B cell (primary cell): Measurements from ENCODE around the gene GNAT2. TPM values are rescaled to one million over a fixed set of nuclear protein-coding genes. Genes with fewer than 3 reads are reported as not detected.

Experiments used
- ATAC-seq: fragments of 200-7000 bp; cut with Tn5 transposase; one replicate; pipeline ENCODE4 v1.10.0; 2021; ENCODE audit warnings: low read depth, mild to moderate bottlenecking, moderate number of reproducible peaks, moderate library complexity
- CTCF ChIA-PET: fragments of 350-600 bp; sonication (Branson Sonifier 250); formaldehyde crosslinking; loops from one replicate; lab custom pipeline; 2021; ENCODE audit warnings: antibody characterized with exemption, inconsistent platforms; lab: Charles Lee
- POLR2A ChIA-PET: fragments of 350-600 bp; sonication (Branson Sonifier 250); formaldehyde crosslinking; loops from one replicate; lab custom pipeline; 2021; ENCODE audit warnings: antibody characterized with exemption; lab: Charles Lee
- DNase-seq: peaks from one replicate; pipeline ENCODE4 v3.0.0; 2013
- H2AFZ ChIP-seq: 2 replicates; pipeline ENCODE4 v1.6.1; 2012; ENCODE audit warnings: mild to moderate bottlenecking, low read depth, low read length; ENCODE audit not compliant: insufficient read depth, poor library complexity, severe bottlenecking
- H3K27ac ChIP-seq, 2 donors: 1 replicate in 1 of 2; 2 replicates in 1 of 2; pipeline ENCODE4 v1.5.1; 2012 to 2013; ENCODE audit warnings: low read length in 2 of 2, mild to moderate bottlenecking in 2 of 2, moderate library complexity in 1 of 2
- H3K27me3 ChIP-seq, 4 experiments: fragments of 200-600 bp in 1 of 4; sonication (generic) in 1 of 4; replicated peaks in 1 of 4; 1 replicate in 2 of 4; 2 replicates in 2 of 4; pipeline versions ENCODE4 v1.6.1 to v1.7.0; 2013 to 2016; ENCODE audit warnings: low read length in 3 of 4, mild to moderate bottlenecking in 2 of 4, mixed read lengths in 1 of 4, moderate library complexity in 1 of 4; ENCODE audit not compliant: insufficient read depth in 4 of 4, control insufficient read depth in 3 of 4; ENCODE audit errors: control extremely low read depth in 1 of 4
- H3K36me3 ChIP-seq, 2 experiments: replicated peaks in 1 of 2; 1 replicate in 1 of 2; 2 replicates in 1 of 2; pipeline versions ENCODE4 v1.6.1 to v1.7.1; 2013; ENCODE audit warnings: low read length in 1 of 2; ENCODE audit not compliant: insufficient read depth in 2 of 2, control insufficient read depth in 1 of 2; ENCODE audit errors: control extremely low read depth in 1 of 2, extremely low read depth in 1 of 2
- H3K4me1 ChIP-seq, 2 donors: fragments of 200-600 bp in 1 of 2; sonication (generic) in 1 of 2; 1 replicate in 1 of 2; 2 replicates in 1 of 2; pipeline versions ENCODE4 v1.5.1 to v1.6.1; 2013 to 2017; ENCODE audit warnings: low read length in 2 of 2; ENCODE audit not compliant: control insufficient read depth in 2 of 2, insufficient read depth in 2 of 2
- H3K4me2 ChIP-seq: replicated peaks from 2 replicates; pipeline ENCODE3; 2012; ENCODE audit warnings: mild to moderate bottlenecking, low read depth, low read length; ENCODE audit not compliant: poor library complexity, severe bottlenecking
- H3K4me3 ChIP-seq, 5 experiments: fragments of 200-600 bp in 1 of 5; sonication (generic) in 1 of 5; 1 replicate in 3 of 5; 2 replicates in 2 of 5; pipeline versions ENCODE4 v1.5.1 to v1.7.0; 2011 to 2016; ENCODE audit warnings: low read length in 4 of 5, mild to moderate bottlenecking in 4 of 5, low read depth in 2 of 5, control low read depth in 1 of 5, moderate library complexity in 1 of 5; ENCODE audit not compliant: insufficient read depth in 1 of 5; ENCODE audit errors: control extremely low read depth in 1 of 5, extremely low read depth in 1 of 5
- H3K79me2 ChIP-seq: fragments of 200-600 bp; sonication (generic); one replicate; pipeline ENCODE4 v1.6.0; 2016; ENCODE audit warnings: low read length; ENCODE audit not compliant: control insufficient read depth, insufficient read depth
- H3K9ac ChIP-seq: fragments of 200-600 bp; sonication (generic); 2 replicates; pipeline ENCODE4 v1.6.1; 2017; ENCODE audit warnings: mild to moderate bottlenecking, low read length, moderate library complexity
- H3K9me3 ChIP-seq, 3 donors: one replicate each; pipeline versions ENCODE4 v1.6.1 to v1.7.1; 2013; ENCODE audit warnings: low read length in 2 of 3; ENCODE audit not compliant: control insufficient read depth in 2 of 3, insufficient read depth in 1 of 3; ENCODE audit errors: control extremely low read depth in 1 of 3
- H4K20me1 ChIP-seq: 2 replicates; pipeline ENCODE4 v1.6.0; 2012; ENCODE audit warnings: mild to moderate bottlenecking, low read length; ENCODE audit not compliant: insufficient read depth, control insufficient read depth, poor library complexity, severe bottlenecking
- H3K27ac Mint-ChIP-seq: one replicate; pipeline ENCODE4 v1.8.0; 2021; ENCODE audit warnings: mixed read lengths
- H3K27me3 Mint-ChIP-seq: one replicate; pipeline ENCODE4 v1.8.0; 2021; ENCODE audit warnings: mixed read lengths
- H3K4me1 Mint-ChIP-seq: one replicate; pipeline ENCODE4 v1.8.0; 2021; ENCODE audit warnings: mixed read lengths
- H3K4me3 Mint-ChIP-seq: one replicate; pipeline ENCODE4 v1.8.0; 2021; ENCODE audit warnings: mixed read lengths
- H3K9me3 Mint-ChIP-seq: one replicate; pipeline ENCODE4 v1.8.0; 2022; ENCODE audit warnings: mixed read lengths; ENCODE audit not compliant: insufficient read depth
- EZH2 ChIP-seq: IDR thresholded peaks from 2 replicates; pipeline ENCODE4 v1.6.1; 2012; ENCODE audit warnings: borderline replicate concordance, low read depth, mild to moderate bottlenecking, moderate library complexity, low read length; ENCODE audit not compliant: insufficient read depth, poor library complexity, severe bottlenecking
- WGBS: methylation state at CpG from one replicate; pipeline ENCODE4 v1.1.5; 2013; ENCODE audit warnings: missing lambda C conversion rate; ENCODE audit not compliant: insufficient coverage; 5-methylcytosine and 5-hydroxymethylcytosine counted together
- intact Hi-C: fragments of 100-400 bp; cut with micrococcal nuclease; formaldehyde crosslinking; loops from one replicate; pipeline ENCODE4 v1.10.0; 2022
- polyA plus RNA-seq: library from polyadenylated mRNA; depleted of rRNA; stranded (reverse); fragments of >200 nt; gene quantifications from 2 replicates; pipeline ENCODE4 v1.2.3, GENCODE V29; 2012
- total RNA-seq, 2 donors: library from RNA; stranded (reverse); fragments of 120-200 nt in 1 of 2; gene quantifications; 1 replicate in 1 of 2; 2 replicates in 1 of 2; pipeline versions ENCODE4 v1.2.3 to v1.2.4, GENCODE V29; 2013 to 2022
- TF ChIP-seq, protein P1 (sequence below): fragments of 200-600 bp; IDR thresholded peaks from one replicate; pipeline ENCODE4 v1.8.0; 2022; ENCODE audit warnings: antibody characterized with exemption, mild to moderate bottlenecking

GNAT2 gene
- total and polyA plus RNA-seq, 2 donors (not counting 1 experiment from before 2014, with no cell fraction given): not detected

GRCh38 chr1:109642626-109643025 is 23.2 kb upstream of the GNAT2 start:
- Histone ChIP-seq H3K79me2 (no peaks in the 10 kb centered on the region), H3K27ac (no peak overlapping the region), H2AFZ (no peak overlapping the region), H3K27me3 (peaks cover 0 to 2% (median 0%) of the 10 kb centered on the region in 4 experiments), H3K4me2 (no peak overlapping the region), H3K36me3 (no peaks in the 10 kb centered on the region), H3K4me1 (peaks cover 4 to 14% of the 10 kb centered on the region in 2 donors), H4K20me1 (no peaks in the 10 kb centered on the region), H3K9ac (no peak overlapping the region), H3K9me3 (no peaks in the 10 kb centered on the region), H3K4me3 (no peak overlapping the region)
- peaks cover 4% of the 10 kb centered on the region for H3K27me3 Mint-ChIP-seq
- intact Hi-C loops: loop anchor here (1.0 to 2.0 kb wide), 3 partner anchors 14 to 342 kb away; partner anchors contain the start of genes AHCYL1, GSTM1 and GSTM4
- CTCF ChIA-PET: interaction anchor here (1.1 to 16.5 kb wide), 9 partner anchors 10 to 368 kb away, joined by 3 to 276 read pairs (median 18); partner anchors contain the start of genes AHCYL1, AMPD2, GPR61 and GSTM1
- TF ChIP-seq EZH2: no peak
- TF ChIP-seq, protein P1, sequence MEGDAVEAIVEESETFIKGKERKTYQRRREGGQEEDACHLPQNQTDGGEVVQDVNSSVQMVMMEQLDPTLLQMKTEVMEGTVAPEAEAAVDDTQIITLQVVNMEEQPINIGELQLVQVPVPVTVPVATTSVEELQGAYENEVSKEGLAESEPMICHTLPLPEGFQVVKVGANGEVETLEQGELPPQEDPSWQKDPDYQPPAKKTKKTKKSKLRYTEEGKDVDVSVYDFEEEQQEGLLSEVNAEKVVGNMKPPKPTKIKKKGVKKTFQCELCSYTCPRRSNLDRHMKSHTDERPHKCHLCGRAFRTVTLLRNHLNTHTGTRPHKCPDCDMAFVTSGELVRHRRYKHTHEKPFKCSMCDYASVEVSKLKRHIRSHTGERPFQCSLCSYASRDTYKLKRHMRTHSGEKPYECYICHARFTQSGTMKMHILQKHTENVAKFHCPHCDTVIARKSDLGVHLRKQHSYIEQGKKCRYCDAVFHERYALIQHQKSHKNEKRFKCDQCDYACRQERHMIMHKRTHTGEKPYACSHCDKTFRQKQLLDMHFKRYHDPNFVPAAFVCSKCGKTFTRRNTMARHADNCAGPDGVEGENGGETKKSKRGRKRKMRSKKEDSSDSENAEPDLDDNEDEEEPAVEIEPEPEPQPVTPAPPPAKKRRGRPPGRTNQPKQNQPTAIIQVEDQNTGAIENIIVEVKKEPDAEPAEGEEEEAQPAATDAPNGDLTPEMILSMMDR: no peak
- DNase-seq (peak; percentile 3), ATAC-seq (no peak)
- no peak overlapping the region for H3K4me3 Mint-ChIP-seq
- no peak overlapping the region for H3K27ac Mint-ChIP-seq
- POLR2A ChIA-PET: interaction anchor here (1.0 kb wide), 1 partner anchor 94 kb away, joined by 3 read pairs; the partner anchor contains the start of gene GNAI3
- 67% methylated on average over 1 of the region's 3 CpGs for WGBS
- no peaks in the 10 kb centered on the region for H3K9me3 Mint-ChIP-seq
- peaks cover 13% of the 10 kb centered on the region for H3K4me1 Mint-ChIP-seq

- peaks cover 4% of the 10 kb centered on the region for H3K27me3 Mint-ChIP-seq
- H3K4me2 ChIP-seq: no peak overlapping the region
- peaks cover 13% of the 10 kb centered on the region for H3K4me1 Mint-ChIP-seq
- H3K9me3 ChIP-seq: no peaks in the 10 kb centered on the region
- H3K4me1 ChIP-seq: peaks cover 4 to 14% of the 10 kb centered on the region in 2 donors
- H3K9ac ChIP-seq: no peak overlapping the region
- no peak overlapping the region for H3K4me3 Mint-ChIP-seq
- ATAC-seq (no peak), DNase-seq (no peak)
- no peak overlapping the region for H3K27ac Mint-ChIP-seq
- H3K79me2 ChIP-seq: no peaks in the 10 kb centered on the region
- TF ChIP-seq, protein P1: no peak
- TF ChIP-seq EZH2: no peak
- H2AFZ ChIP-seq: no peak overlapping the region
- H3K27ac ChIP-seq: no peak overlapping the region
- no peak overlapping the region for H3K4me3 ChIP-seq
- intact Hi-C loops: loop anchor here (2.0 kb wide), 1 partner anchor 45 kb away; the partner anchor contains the start of gene GSTM1
- no peaks in the 10 kb centered on the region for H3K9me3 Mint-ChIP-seq
- WGBS: 60% methylated on average over 1 of the region's 2 CpGs
- ChIA-PET POLR2A (no interaction called here), CTCF (interaction anchor here (0.5 to 16.5 kb wide), 17 partner anchors 9 to 782 kb away, joined by 3 to 276 read pairs (median 25); partner anchors contain the start of genes AHCYL1, AMPD2, GNAT2 and GPR61)
- no peaks in the 10 kb centered on the region for H4K20me1 ChIP-seq
- H3K27me3 ChIP-seq: peaks cover 0 to 2% (median 0%) of the 10 kb centered on the region in 4 experiments
- H3K36me3 ChIP-seq: no peaks in the 10 kb centered on the region
Observed at GRCh38 chr1:109641861-109642260, 22.4 kb upstream of the GNAT2 start.
